Measurements from ENCODE around the gene SETD5. TPM values are rescaled to one million over a fixed set of nuclear protein-coding genes. Genes with fewer than 3 reads are reported as not detected.
A peak's percentile ranks its signal among the peaks of the same experiment; 100 is the strongest.
"Not testable (repeated sequence)": the region's sequence is repeated elsewhere in the genome, so short reads cannot be mapped to it uniquely, and the experiment has no call there.

SETD5 gene
- total RNA-seq, 1 donor from 2014 or later = 198 TPM

DNA sequence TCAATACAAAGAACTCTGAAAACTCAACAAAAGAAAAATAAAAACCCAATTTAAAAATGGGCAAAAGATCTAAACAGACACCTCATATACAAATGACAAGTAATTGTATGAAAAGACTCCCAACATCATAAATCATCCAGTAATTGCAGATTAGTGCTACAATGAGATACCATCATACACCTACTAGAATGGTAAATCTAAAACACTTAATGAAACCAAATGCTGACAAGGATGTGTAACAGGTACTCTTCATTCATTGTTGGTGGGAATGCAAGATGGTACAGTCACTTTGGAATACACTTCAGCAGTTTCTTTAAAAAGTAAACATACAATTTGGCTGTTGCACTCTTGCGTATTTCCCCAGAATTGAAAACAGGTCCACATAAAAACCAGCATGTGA, 87.8 kb downstream of the SETD5 start:
- TF ChIP-seq, protein P1, sequence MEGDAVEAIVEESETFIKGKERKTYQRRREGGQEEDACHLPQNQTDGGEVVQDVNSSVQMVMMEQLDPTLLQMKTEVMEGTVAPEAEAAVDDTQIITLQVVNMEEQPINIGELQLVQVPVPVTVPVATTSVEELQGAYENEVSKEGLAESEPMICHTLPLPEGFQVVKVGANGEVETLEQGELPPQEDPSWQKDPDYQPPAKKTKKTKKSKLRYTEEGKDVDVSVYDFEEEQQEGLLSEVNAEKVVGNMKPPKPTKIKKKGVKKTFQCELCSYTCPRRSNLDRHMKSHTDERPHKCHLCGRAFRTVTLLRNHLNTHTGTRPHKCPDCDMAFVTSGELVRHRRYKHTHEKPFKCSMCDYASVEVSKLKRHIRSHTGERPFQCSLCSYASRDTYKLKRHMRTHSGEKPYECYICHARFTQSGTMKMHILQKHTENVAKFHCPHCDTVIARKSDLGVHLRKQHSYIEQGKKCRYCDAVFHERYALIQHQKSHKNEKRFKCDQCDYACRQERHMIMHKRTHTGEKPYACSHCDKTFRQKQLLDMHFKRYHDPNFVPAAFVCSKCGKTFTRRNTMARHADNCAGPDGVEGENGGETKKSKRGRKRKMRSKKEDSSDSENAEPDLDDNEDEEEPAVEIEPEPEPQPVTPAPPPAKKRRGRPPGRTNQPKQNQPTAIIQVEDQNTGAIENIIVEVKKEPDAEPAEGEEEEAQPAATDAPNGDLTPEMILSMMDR (conservative IDR thresholded peaks at IDR 0.05) = no peak
- Mint-ChIP-seq H3K27ac (ENCODE audit: unreplicated experiment) (no peak overlapping the region), H3K36me3 (ENCODE audit: low read depth) (peaks cover 32% of the 10 kb centered on the region), H3K9me3 (peaks cover 5% of the 10 kb centered on the region), H3K4me1 (no peaks in the 10 kb centered on the region), H3K4me3 (no peak overlapping the region), H3K27me3 (ENCODE audit: low read depth) (no peaks in the 10 kb centered on the region)
- DNase-seq (ENCODE audit: low read depth, low spot score) = no peak

DNA sequence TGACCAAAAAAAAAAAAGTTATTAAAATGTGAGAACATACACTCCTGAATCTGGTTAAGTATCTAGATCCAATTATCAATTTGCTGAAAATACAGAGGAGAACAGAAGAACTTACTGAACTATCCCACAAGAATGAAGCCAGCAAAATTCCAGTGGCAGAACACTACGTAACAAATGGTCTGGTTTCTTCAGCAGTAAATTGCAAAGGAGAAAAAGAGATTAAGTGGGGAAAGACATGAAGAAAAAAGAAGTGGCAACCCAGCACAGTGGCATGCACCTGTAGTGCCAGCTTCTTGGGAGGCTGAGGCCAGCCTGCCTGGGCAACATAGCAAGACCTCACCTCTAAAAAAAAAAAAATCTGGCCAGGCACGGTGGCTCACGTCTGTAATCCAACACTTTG, 94.1 kb downstream of the SETD5 start:
- Mint-ChIP-seq H3K36me3 (ENCODE audit: low read depth) (peaks cover 26% of the 10 kb centered on the region), H3K4me1 (peaks cover 4% of the 10 kb centered on the region), H3K4me3 (no peak overlapping the region), H3K27me3 (ENCODE audit: low read depth) (no peaks in the 10 kb centered on the region), H3K27ac (ENCODE audit: unreplicated experiment) (no peak overlapping the region), H3K9me3 (peaks cover 5% of the 10 kb centered on the region)
- DNase-seq (ENCODE audit: low read depth, low spot score) = no peak
- TF ChIP-seq, protein P1 (conservative IDR thresholded peaks at IDR 0.05) = no peak

DNA sequence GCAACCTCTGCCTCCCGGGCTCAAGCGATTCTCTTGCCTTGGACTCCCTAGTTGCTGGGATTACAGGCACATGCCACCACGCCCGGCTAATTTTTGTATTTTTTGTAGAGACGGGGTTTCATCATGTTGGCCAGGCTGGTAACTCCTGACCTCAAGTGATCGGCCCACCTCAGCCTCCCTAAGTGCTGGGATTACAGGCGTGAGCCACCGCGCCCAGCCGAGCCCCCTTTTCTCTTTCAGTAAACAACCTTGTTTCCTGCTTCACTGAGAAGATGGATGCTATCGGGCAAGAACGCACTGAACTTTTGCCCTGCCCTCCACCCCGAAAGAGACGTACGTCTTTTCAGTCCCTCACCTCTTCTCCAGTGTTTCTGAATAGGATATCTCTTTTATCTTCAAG, 96.6 kb downstream of the SETD5 start:
- peaks cover 16% of the 10 kb centered on the region for H3K36me3 Mint-ChIP-seq (ENCODE audit: low read depth)
- H3K4me1 Mint-ChIP-seq; H3K9me3 Mint-ChIP-seq; H3K4me3 Mint-ChIP-seq; H3K27ac Mint-ChIP-seq (ENCODE audit: unreplicated experiment); H3K27me3 Mint-ChIP-seq (ENCODE audit: low read depth); DNase-seq (ENCODE audit: low read depth, low spot score): not testable (repeated sequence)

DNA sequence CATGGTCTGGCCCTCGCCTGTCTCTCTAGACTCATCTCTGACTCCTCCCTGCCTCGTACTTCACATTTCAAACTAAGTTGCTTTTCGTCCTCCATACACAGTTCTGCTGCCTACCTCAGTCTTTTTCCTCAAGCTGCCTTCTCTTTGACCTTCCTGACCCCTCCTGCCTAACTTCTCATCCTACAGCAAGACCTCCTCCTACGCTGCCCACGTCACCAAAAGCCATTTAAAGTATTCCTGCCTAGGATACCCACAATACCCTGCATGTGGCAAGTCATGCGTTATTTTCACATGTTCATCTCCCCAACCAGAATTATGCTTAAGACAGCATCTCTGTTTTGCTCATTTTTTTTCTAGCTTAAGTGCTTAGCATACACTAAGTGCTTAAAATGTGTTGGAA, 99.5 kb downstream of the SETD5 start:
- Mint-ChIP-seq H3K4me3 (no peak overlapping the region), H3K27me3 (ENCODE audit: low read depth) (peaks cover 29% of the 10 kb centered on the region), H3K36me3 (ENCODE audit: low read depth) (peaks cover 10% of the 10 kb centered on the region), H3K9me3 (no peaks in the 10 kb centered on the region), H3K4me1 (peaks cover 14% of the 10 kb centered on the region), H3K27ac (ENCODE audit: unreplicated experiment) (no peak overlapping the region)
- TF ChIP-seq, protein P1 (conservative IDR thresholded peaks at IDR 0.05) = no peak
- DNase-seq (ENCODE audit: low read depth, low spot score) = no peak

DNA sequence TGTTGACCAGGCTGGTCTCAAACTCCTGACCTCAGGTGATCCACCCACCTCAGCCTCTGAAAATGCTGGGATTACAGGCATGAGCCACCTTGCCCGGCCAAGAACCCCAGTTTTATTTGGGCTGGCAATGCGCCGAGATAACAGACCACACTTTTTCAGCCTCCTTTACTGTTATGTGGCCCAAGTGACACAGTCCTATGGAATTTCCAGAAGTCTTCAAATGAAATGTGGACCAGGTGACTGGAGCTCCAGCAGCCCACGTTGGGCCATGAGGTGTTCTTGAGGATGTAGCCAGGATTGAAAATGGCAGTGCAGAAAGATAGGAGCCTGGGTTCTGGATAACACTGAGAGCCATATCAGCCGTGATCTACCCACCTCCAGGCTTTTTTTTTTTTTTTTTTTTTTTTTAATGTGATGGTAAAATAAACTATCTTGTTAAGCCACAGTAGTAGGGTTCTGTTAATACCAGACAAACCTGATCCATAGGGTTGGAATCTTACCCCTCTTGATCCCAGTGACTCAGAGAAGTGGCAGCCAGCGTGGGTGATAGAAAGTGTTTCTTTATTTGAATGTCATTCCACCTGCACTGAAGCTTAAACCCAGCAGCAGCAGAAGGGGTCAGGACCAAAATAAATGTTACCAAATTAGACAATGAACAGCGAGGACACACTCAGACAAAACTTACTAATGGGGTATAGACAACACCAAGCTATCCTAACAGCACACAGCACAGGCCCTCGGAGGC, 100.6 kb downstream of the SETD5 start:
- Mint-ChIP-seq H3K27me3 (ENCODE audit: low read depth) (peaks cover 32% of the 10 kb centered on the region), H3K27ac (ENCODE audit: unreplicated experiment) (no peak overlapping the region), H3K4me3 (peak overlapping the region; percentile 10), H3K9me3 (no peaks in the 10 kb centered on the region), H3K4me1 (peaks cover 14% of the 10 kb centered on the region), H3K36me3 (ENCODE audit: low read depth) (peaks cover 10% of the 10 kb centered on the region)
- no peak for DNase-seq (ENCODE audit: low read depth, low spot score)
- TF ChIP-seq, protein P1 (conservative IDR thresholded peaks at IDR 0.05) = no peak

DNA sequence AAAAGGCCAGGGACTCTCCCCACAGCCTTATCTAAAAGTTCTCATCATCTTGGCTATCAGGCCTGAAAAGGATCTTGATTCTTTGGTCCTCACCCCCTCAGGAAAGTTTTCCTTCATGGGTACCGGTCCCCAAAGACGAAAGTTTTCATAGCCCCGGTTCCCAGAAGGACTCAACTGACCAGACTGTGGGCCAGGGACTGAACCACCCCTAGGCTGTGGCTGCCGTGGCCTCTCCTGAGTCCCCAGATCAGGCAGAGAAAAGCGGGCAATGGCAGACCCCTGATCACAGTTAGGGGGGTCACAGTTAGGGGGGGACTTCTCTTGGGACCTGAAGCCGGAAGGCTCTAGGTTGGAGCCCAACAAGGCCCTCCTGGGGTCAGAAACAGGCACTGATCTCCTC, 101.4 kb downstream of the SETD5 start:
- Mint-ChIP-seq H3K4me1 (peaks cover 14% of the 10 kb centered on the region), H3K27me3 (ENCODE audit: low read depth) (peaks cover 36% of the 10 kb centered on the region), H3K4me3 (no peak overlapping the region), H3K36me3 (ENCODE audit: low read depth) (peaks cover 6% of the 10 kb centered on the region), H3K9me3 (no peaks in the 10 kb centered on the region), H3K27ac (ENCODE audit: unreplicated experiment) (no peak overlapping the region)
- DNase-seq (ENCODE audit: low read depth, low spot score) = no peak
- TF ChIP-seq, protein P1 (conservative IDR thresholded peaks at IDR 0.05) = no peak
